GM12873 (cell line): ENCODE results near the gene PDCD1.

Experiments used
- CTCF ChIP-seq: IDR thresholded peaks from 2 replicates; pipeline ENCODE4 v1.5.1; 2012; ENCODE audit warnings: low read depth, mild to moderate bottlenecking, moderate library complexity, low read length, control low read depth; ENCODE audit not compliant: insufficient read depth; ENCODE audit errors: missing control alignments

PDCD1 gene

GRCh38 chr2:241817126-241817820 lies 41.4 kb downstream of the PDCD1 start:
- no peak for TF ChIP-seq CTCF

DNA sequence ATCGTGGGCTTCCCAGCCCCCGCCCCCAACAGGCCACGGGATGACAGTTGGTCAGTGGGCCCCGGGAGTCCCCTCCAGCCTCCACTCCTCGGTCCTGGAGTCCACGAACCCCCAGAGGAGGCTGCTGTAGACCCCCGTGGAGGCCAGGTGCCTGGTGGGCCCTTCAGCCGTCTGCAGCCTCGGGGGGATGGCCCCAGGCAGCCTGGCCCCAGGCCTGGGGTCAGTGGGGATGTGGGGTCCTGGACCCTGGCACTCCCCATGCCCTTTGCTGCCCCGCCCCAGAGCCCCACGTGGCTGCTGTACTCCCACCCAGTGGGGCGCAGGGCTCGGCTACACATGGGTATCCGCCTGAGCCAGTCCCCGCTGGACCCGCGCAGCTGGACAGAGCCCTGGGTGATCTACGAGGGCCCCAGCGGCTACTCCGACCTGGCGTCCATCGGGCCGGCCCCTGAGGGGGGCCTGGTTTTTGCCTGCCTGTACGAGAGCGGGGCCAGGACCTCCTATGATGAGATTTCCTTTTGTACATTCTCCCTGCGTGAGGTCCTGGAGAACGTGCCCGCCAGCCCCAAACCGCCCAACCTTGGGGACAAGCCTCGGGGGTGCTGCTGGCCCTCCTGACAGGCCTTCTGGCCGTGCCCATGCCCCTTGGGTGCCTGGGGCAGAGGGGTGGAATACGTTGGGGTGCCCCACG lies 42.1 kb downstream of the PDCD1 start:
- no peak for TF ChIP-seq CTCF

GRCh38 chr2:241815477-241816430 lies 42.9 kb downstream of the PDCD1 start:
- TF ChIP-seq CTCF, result no peak

DNA sequence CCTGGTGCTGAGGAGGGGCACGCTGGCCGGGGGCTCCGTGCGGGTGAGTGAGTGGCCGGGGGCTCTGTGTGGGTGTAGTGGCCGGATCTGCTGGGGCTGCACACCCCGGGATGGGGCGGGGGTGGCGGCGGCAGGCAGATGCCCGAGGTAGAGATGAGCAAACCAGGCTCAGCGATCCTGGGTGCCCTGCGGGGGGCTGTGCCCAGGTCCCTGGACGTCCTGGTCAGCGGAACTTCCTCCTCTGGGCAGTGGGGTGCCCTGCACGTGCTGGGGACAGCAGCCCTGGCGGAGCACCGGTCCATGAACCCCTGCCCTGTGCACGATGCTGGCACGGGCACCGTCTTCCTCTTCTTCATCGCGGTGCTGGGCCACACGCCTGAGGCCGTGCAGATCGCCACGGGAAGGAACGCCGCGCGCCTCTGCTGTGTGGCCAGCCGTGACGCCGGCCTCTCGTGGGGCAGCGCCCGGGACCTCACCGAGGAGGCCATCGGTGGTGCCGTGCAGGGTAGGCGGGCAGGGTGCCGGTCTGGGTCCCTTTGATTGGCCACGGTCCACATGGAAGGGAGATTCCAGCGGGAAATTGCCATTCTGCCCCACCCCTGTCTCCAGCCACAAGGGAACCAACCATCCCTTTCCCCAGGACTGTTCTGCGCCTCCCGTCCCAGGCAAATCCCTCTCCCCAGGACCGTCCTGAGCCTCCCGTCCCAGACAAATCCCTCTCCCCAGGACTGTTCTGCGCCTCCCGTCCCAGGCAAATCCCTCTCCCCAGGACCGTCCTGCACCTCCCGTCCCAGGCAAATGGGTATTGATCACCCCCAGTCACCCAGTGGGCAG lies 43.8 kb downstream of the PDCD1 start:
- no peak for TF ChIP-seq CTCF

- no peak for TF ChIP-seq CTCF
These were observed 44.4 kb downstream of the PDCD1 start for GRCh38 chr2:241814393-241814642.

GRCh38 chr2:241813644-241814392 lies 44.9 kb downstream of the PDCD1 start:
- no peak for TF ChIP-seq CTCF
